NCI-H2171 (cell line): Measurements from ENCODE around the gene ATRNL1.
"Not testable (repeated sequence)": the region's sequence is repeated elsewhere in the genome, so short reads cannot be mapped to it uniquely, and the experiment has no call there.

ENCODE experiments used
- DNase-seq: peaks from one replicate; lab custom pipeline; 2025; lab: John Stamatoyannopoulos, UW

ATRNL1 gene

DNA sequence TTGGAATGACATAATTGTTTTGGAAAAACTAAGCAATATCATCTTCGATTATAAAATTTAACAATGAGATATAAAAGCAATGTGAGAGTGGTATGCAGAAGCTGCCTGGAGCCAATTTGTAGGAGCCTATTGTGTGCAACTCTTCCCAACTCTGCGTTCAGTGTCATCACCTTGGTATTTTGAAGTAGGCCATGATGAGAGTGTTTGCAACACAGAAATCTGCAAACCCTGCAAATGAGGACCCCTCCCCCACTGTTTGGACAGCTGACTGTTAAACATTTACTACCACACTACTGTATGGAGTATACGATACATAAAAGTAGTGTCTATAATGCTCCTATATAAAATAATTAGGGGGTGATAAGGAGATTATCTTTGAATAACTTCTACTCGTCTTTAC lies 531.3 kb downstream of the ATRNL1 start:
- no peak for DNase-seq

DNA sequence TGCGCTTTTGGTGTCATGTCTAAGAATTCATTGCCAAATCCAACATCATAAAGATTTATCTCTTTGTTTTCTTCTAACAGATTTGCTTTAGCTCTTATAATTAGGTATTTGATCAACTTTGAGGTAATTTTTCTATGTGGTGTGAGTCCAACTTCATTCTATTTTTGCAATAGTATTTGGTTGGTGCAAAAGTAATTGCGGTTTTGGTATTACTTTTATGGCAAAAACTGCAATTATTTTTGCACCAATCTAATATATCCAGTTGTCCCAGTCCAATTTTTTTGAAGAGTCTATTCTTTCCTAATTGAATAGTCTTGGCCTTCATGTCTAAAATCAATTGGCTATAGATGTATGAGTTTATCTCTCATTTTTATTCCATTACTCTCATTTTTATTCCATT lies 535.5 kb downstream of the ATRNL1 start:
- DNase-seq, result no peak

DNA sequence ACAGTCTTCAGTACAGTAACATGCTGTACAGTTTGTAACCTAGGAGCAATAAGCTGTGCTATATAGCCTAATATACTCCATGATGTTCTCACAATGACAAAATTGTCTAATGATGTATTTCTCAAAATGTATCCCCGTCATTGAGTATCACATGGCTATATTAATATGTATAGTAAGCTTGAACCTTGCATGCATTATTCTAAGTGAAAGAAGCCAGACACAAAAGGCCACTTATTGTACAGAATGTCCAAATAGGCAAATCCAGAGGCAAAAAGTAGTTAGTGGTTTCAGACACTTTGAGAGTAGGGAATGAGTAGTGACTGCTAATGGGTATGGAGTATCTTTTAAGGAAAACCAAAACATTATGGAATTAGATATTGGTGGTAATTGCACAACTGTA lies 545.1 kb downstream of the ATRNL1 start:
- DNase-seq, result no peak

DNA sequence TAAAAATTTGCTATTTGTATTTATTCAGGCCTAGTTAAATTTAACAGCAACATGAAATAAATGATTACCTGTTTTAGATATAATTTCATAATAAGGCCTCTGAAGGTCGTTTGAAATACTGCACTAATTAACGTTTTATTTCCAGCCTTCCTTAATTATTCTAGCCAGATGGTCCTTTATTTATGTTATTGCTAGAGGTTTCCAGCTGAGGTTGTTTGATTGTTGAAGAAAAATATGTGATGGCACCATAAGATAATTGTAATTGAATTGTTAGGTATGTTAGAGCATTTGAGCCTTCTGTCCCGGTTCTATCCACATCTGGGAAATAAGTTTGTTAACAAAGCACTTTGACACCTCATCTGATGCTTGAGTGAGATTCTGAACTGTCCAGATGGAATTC lies 556.1 kb downstream of the ATRNL1 start:
- no peak for DNase-seq

DNA sequence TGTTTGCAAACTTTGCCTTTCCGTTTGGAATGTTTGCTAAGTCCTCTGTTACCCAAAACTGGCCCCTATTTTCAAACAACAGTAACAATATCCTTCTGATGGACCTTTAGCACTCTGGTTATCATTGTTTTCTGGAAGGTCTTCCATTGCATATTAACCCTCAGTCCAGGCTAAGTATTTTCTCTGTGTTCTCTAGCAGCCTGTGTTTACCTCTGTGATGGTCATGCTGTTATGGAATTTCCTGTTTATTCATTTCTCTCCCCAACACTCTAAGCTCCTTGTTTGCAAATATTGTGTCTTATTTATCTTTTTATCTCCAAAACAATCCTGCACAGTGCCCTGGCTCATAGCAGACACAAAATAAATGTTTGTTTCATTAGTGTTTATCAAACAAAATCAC lies 560.3 kb downstream of the ATRNL1 start:
- no peak for DNase-seq

DNA sequence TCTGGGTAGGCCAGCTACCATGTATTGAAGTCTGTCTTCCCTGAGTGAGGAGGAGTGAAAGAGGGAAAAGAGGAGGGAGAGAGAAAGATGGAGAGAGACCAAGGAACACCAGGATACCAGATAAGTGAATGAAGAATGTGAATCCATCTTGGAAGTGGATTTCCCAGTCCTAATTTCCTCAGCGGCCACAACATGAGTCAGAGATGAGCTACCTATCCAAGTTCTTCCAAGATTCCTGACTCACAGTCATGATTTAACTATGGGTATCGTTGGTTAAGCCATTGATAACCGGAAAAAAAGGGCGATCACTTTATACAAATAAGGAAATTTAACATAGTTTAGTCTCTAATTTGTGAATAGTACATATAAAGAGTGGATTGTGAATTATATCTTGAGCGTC lies 561.8 kb downstream of the ATRNL1 start:
- no peak for DNase-seq

DNA sequence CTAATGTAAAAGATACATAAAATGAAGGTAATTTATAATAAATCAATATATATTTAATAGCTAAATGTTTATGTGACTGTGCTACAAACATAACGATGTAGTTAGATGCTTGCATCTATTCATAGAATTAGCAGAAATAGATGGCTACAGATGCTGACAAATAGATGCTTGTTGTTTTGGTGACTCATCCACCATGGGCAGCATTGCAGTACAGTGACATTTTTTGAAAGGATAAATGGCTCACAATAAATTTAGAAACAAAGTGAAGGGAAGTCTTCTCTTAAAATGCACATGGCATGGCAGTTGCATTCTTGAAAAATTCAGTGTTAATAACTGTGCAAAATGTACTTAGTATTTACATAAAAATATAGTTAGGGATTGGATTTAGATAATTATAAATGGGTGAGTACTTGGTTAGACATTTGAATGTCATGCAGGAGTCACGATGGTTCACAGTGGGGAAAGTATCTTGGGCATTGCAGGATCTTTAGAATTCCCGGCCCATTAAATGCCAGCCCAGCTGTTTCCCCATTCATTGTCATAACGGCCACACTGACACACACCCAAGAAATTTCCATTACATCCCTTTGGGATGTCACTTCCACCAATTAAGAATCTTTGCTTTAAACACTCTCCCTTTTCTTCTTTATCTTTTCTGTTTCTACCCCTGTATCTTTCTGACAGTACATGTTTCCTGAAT lies 564.1 kb downstream of the ATRNL1 start:
- no peak for DNase-seq

DNA sequence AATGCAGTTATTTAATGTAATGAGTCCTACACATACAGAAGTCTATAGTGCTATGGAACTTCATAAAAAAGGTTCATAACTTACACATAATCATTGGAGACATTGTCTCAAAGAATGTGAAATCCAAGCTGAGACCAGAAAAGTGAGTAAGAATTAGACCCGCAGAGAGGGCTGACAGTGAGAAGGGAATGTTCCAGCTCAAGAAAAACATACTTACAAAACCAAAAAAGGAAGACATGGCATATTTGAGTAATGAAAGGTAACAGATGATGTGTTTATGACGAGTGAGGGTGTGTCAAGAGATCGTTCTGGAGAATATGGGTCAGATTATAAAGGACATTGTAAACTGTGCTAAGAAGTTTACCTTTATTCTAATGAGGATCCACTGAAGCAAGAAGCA lies 566.5 kb downstream of the ATRNL1 start:
- no peak for DNase-seq

DNA sequence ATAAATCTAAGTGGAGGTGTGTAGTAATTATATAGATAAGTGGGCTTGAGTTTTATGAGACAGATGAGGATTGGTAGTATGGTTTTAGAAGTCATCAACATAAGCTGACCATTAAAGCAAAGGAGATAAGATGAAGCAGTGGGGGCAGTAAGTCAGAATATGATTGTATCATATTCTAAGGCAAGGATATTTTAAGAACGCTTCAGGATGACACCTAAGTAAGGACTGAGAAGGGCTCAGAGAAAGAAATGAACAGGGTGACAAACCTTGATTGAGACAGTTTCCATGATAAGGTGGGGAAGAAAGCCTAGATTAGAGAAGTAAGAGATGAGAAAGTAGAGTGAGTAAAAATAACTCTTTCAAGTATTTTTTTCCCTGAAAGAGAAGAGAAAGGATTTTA lies 567.2 kb downstream of the ATRNL1 start:
- no peak for DNase-seq

DNA sequence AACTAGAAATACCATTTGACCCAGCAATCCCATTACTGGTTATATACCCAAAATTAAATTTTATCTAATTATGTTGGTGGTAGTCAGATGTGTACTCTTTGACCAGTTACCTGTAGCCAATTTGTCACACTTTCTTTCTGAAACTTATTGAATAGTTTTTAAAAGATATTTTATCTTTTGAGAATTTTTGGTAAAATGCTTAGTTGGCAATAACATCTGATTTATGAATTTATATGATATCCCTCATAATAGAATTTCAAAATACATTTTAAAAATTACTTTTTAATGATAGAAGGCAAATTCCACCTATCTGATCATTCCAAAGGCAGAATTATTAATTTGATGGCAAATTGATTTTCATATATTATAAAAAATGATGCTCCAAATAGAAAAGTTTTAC lies 569.3 kb downstream of the ATRNL1 start:
- DNase-seq, result no peak

DNA sequence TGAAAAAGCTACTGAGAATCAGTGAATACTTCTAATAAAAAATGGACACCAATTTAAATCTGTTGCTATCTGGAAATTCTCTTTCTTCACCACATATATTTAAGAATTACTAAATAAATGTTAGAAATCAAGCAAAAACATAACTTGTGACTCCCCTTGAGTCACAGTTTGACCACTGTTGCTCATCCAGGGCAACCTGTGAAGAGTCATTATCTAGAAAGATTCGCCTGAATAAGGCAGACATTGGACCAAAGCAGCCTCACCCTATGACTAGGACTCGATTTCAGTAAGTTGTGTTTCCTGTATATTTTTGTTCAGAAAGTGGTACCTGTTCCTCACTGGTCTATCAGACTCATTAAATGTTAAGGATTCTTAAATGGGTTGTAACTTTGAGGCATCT lies 572.4 kb downstream of the ATRNL1 start:
- no peak for DNase-seq

DNA sequence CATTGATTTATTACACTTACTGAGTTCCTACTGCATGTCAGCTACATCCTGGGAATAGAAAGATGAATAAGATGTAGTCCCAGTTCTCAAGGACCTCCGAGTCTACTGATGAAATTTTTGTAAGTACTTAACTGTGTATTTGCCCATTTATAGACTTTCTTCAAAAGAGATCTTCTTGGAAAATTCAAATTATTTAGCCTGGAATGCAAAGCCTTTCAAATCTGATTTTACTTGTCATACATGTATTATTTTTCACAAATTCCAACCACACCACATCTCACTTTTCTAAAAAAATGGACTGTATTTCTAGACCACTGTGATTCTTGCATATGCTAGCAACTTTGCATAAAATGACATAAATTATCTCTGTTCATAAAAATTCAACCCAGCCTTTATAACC lies 581.3 kb downstream of the ATRNL1 start:
- no peak for DNase-seq

DNA sequence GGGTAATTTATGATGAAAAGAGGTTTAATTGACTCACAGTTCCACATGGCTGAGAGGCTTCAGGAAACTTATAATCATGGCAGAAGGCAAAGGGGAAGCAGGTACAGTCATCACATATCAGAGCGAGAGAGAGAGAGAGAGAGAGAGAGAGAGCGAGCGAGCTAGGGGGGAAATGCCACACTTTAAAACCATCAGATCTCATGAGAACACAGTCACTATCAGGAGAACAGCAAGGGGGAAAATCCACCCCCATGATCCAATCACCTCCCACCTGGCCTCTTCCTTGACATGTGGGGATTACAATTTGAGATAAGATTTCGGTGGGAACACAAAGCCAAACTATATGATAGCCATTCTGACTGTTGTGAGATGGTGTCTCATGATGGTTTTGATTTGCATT lies 603.6 kb downstream of the ATRNL1 start:
- DNase-seq, result no peak

DNA sequence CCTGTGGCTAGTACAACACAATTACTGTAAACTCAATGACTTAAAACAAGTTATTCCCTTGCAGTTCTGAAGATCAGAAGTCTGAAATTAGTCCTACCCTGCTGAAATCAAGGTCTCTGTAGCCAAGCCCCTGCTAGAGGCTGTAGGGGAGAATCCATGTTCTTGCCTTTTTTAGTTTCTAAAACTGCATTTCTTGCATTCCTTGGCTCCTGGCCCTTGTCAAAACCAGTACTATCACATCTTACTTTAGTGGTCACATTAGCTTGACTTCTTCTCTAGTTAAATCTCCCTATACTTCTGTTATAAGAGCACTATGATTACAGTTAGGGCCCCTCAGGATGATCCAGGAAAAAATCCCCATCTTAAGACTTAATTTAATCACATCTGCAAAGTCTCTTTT lies 612.9 kb downstream of the ATRNL1 start:
- DNase-seq, result no peak

DNA sequence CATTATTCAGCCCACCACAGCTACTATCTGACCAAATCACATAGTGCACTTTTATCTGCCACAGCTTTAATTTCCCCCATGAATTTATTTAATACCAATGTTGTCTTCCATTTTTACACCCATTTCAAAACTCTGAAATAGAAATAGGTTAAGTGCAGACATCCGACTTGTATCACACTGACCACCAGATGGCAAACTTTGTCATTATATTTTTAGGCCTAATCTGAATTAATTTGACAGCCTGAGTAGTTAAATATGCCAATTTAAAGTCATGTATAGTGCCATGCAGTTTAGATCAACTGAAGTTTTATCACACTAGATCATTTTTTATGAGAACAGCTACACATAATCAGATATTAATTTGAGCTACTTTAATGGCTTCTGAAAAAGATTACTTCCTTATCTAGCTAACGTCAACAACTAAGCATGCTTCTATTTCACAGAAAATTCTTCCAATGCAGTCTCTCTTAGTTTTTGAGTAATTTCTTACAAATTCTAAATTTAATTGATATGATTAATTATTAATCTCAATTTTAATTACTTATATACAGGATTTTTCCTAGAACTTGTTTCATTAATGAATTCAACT lies 613.4 kb downstream of the ATRNL1 start:
- DNase-seq, result peak; percentile 12

DNA sequence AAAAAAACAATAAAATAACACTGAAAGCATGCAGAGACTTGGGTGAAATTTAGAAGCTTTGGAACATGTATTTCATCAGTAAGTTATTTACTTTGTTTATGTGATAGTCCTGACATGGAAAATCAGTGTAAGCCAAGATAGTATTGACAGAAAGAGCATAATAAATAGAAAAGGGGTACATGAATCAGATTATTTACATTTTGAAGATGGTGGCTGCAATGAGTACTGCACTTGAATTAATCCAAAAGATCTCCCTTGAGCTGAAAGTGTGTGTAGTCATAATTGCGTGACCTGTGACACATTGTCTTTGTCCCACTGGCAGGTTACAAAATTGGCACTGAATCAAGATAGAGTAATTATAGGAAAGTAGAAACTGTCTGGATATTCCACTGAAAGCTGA lies 617.0 kb downstream of the ATRNL1 start:
- no peak for DNase-seq

DNA sequence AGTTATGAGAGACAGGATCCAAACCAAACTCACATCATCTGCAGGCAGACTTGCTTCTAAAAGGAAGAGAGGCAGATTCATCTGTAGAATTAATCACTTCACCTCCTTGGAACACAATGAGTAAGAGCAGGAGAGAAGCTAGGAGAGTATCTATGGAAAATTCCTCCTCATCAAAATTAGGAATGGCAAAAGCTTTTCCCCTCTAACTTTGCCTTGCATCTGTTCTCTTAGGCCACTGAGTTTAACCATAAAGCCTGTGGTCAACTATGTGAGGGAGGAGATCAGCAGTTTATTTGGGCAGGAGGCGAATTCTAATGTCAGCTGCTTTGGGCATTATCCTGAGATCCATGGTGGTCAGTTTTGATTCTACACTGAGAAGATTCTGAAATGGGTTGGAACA lies 618.1 kb downstream of the ATRNL1 start:
- no peak for DNase-seq

DNA sequence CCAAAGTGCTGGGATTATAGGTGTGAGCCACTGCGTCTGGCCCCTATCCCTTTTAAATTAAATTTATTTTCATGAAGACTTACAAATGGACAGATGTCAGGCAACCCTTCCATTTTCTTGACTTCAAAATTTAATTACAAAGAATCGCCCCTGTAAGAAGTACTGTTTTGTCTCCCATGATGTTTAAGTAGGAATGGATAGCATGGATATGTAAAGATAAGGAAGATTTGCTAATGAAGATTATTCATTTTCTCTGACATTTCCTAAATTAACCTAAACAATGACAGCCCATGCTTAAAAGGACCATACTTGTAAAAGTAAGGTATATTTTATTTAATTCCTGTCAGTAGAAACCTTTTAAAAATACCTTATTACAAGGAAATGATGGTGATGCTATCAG lies 627.0 kb downstream of the ATRNL1 start:
- DNase-seq, result no peak

DNA sequence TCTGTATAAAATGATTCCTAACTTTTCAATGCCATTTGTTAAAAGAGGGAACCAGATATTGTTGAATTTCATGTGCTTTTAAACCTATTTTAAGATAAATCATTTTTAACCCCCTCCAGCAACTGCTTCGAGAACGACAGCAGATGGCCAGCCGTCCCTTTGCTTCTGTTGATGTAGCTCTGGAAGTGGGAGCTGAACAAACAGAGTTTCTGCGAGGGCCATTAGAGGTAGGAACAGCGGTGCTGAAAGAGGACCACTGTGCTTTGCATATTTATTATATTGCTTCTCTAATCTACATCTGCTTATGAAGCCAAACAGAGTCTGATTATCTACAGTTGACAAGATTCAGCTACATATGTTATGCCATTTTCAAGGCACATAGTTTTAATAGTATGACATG lies 634.0 kb downstream of the ATRNL1 start:
- peak; percentile 31 for DNase-seq

DNA sequence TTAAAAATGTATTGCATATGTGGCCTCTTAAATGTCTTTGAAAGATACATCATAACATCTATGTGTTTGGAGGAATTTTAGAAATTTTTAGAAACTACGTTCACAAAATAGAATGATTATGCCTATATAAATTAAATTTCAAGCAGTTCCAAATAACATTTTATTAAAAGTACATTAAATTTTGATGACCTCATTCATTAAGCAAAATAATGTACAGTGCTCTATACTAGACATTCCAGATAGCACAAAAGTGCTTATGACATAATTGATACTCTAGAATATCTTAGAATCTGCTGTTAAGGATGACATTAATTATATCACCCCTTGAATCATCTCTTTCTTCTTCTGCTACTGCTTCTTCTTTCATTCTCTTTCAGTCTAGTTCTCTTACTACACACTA lies 650.9 kb downstream of the ATRNL1 start:
- DNase-seq, result no peak

DNA sequence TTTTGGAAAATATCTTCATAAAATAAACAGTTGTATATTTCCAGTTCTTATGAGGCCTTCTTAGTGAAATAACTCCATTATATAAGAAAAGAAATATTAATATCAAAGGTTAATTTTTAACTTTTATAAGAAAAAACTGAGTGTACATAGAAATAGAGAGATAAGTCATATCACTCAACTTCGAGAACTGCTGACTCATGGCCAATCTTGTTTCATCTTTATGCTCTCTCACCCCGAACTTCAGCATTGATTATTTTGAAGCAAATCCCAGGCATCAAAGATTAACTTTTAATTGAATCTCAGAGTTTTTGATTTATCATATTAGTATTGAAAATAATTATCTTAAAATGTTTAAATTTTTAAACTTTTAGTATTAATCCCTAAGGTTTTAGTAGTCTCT lies 652.8 kb downstream of the ATRNL1 start:
- no peak for DNase-seq

DNA sequence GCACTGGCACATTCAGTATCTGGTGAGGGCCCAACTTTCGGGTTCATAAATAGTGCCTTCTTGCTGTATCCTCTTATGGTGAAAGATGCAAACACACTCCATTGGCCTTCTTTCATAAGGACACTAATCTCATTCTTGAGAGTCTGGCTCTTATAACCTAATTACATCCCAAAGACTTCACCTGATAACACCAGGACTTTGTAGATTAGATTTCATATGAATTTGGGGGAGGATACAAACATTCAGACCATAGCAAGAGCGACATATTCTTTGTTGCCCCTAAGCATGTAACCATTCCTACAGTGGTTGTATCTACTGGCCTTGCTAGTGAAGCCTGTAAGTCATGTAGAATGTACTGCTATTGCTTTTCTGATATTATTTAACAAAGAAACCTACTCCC lies 654.6 kb downstream of the ATRNL1 start:
- DNase-seq, result no peak

DNA sequence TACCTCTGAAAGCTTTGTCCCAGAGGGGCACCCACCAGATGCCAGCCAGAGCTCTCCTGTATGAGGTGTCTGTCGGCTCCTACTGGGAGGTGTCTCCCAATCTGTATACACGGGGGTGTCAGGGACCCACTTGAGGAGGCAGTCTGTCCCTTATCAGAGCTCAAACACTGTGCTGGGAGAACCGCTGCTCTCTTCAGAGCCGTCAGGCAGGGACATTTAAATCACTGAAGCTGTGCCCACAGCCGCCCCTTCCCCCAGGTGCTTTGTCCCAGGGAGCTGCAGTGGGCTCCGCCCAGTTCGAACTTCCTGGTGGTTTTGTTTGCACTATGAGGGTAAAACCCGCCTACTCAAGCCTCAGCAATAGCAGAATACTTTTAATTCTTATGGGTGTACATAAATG lies 665.3 kb downstream of the ATRNL1 start:
- DNase-seq, result not testable (repeated sequence)

DNA sequence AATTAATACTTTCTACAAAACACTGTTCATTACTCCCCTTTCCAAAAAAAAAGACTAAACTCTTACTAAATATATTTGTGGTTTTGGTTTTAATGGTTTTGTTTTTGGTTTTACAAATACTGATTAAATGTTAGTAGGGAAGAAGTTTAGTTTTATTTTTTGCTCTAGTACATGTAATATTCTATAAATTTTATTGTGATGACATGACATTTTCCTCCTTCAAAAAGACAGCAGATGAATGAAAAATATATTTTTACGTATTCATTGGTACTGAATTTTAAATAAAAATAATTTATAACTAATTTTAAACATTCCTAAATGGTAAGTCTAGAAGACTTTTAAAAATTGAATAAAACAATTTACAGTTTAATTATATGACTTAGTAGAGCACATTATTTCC lies 667.0 kb downstream of the ATRNL1 start:
- DNase-seq, result no peak
